Osteocyte (in vitro differentiated cells): Measurements from ENCODE around the gene RCAN3. TPM values are rescaled to one million over a fixed set of nuclear protein-coding genes. Genes with fewer than 3 reads are reported as not detected.

Experiments used
- DNase-seq: peaks from one replicate; pipeline ENCODE4 v3.0.0; 2021; ENCODE audit warnings: mixed read lengths; ENCODE audit not compliant: unreplicated experiment; ENCODE audit errors: extremely low spot score
- H3K27ac Mint-ChIP-seq: one replicate; pipeline ENCODE4 v1.8.0; 2021; ENCODE audit warnings: mild to moderate bottlenecking, mixed read lengths; ENCODE audit not compliant: unreplicated experiment
- H3K27me3 Mint-ChIP-seq: one replicate; pipeline ENCODE4 v1.8.0; 2021; ENCODE audit warnings: mixed read lengths; ENCODE audit not compliant: unreplicated experiment
- H3K36me3 Mint-ChIP-seq: one replicate; pipeline ENCODE4 v1.8.0; 2021; ENCODE audit warnings: mixed read lengths; ENCODE audit not compliant: unreplicated experiment
- H3K4me1 Mint-ChIP-seq: one replicate; pipeline ENCODE4 v1.8.0; 2021; ENCODE audit warnings: mixed read lengths; ENCODE audit not compliant: unreplicated experiment
- H3K4me3 Mint-ChIP-seq: one replicate; pipeline ENCODE4 v1.8.0; 2021; ENCODE audit warnings: mild to moderate bottlenecking, moderate library complexity, mixed read lengths; ENCODE audit not compliant: unreplicated experiment
- H3K9me3 Mint-ChIP-seq: one replicate; pipeline ENCODE4 v1.8.0; 2021; ENCODE audit warnings: mixed read lengths; ENCODE audit not compliant: unreplicated experiment
- CTCF ChIP-seq: fragments of 200-600 bp; sonication (generic); IDR thresholded peaks from 2 replicates; pipeline ENCODE4 v1.5.0; 2021; ENCODE audit warnings: antibody characterized with exemption, mild to moderate bottlenecking, moderate library complexity
- total RNA-seq: library from RNA; stranded (reverse); gene quantifications from 2 replicates; pipeline ENCODE4 v1.2.1, GENCODE V29; 2021

Gene RCAN3
- total RNA-seq, 1 donor from 2014 or later, result 9.8 TPM

- Mint-ChIP-seq H3K27me3 (no peaks in the 10 kb centered on the region), H3K9me3 (no peaks in the 10 kb centered on the region), H3K4me1 (peaks cover 2% of the 10 kb centered on the region), H3K27ac (no peak overlapping the region), H3K4me3 (no peak overlapping the region), H3K36me3 (no peaks in the 10 kb centered on the region)
- no peak for TF ChIP-seq CTCF
- no peak for DNase-seq
Observed at GRCh38 chr1:24476571-24476970, 26.1 kb upstream of the RCAN3 start.

DNA sequence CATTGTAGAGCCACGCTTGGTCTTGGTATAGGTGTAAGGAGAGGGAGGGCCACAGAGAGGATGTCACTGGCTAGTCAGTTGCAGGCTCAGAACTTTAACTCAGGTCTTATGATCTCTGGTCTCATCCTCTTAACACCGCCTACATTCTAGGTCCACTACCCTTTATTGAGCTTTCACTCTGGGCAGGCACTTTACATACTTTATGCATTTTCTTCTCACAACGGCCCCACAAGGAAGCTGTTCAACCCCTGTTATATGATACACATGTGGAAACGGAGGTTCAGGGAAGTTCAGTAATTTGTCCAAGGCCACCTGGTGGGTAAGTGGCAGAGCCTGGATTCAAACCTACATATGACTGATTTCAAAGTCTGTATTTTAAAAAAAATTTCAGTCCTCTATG, 25.3 kb upstream of the RCAN3 start:
- Mint-ChIP-seq H3K27ac (no peak overlapping the region), H3K36me3 (no peaks in the 10 kb centered on the region), H3K4me1 (peaks cover 2% of the 10 kb centered on the region), H3K9me3 (no peaks in the 10 kb centered on the region), H3K27me3 (no peaks in the 10 kb centered on the region), H3K4me3 (no peak overlapping the region)
- DNase-seq, result no peak
- TF ChIP-seq CTCF, result no peak

- Mint-ChIP-seq H3K27me3 (no peaks in the 10 kb centered on the region), H3K4me3 (no peak overlapping the region), H3K36me3 (no peaks in the 10 kb centered on the region), H3K27ac (no peak overlapping the region), H3K9me3 (no peaks in the 10 kb centered on the region), H3K4me1 (peaks cover 2% of the 10 kb centered on the region)
- TF ChIP-seq CTCF, result no peak
- DNase-seq, result no peak
Observed at GRCh38 chr1:24481101-24481500, 21.5 kb upstream of the RCAN3 start.

- no peaks in the 10 kb centered on the region for H3K36me3 Mint-ChIP-seq
- no peaks in the 10 kb centered on the region for H3K27me3 Mint-ChIP-seq
- no peak overlapping the region for H3K4me3 Mint-ChIP-seq
- H3K9me3 Mint-ChIP-seq, result no peaks in the 10 kb centered on the region
- peaks cover 2% of the 10 kb centered on the region for H3K4me1 Mint-ChIP-seq
- TF ChIP-seq CTCF, result no peak
- no peak overlapping the region for H3K27ac Mint-ChIP-seq
- DNase-seq, result no peak
Observed at GRCh38 chr1:24481843-24482610, 20.6 kb upstream of the RCAN3 start.

DNA sequence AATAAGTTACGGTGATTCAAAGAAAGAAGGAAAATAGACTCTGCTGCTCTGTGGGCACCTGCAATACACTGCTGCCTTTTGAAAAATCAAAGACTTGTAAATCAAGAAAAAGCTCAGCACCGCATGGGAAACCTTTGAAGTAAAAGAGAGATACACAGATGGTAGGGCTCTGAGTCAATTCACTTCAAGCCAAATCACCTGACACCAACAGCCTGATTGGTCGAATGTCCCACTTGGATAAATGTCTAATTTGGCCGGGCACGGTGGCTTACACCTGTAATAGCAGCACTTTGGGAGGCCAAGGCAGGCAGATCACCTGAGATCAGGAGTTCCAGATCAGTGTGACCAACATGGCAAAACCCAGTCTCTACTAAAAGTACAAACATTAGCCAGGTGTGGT, 19.2 kb upstream of the RCAN3 start:
- Mint-ChIP-seq H3K4me1 (peaks cover 2% of the 10 kb centered on the region), H3K9me3 (no peaks in the 10 kb centered on the region), H3K27me3 (no peaks in the 10 kb centered on the region), H3K4me3 (no peak overlapping the region), H3K36me3 (no peaks in the 10 kb centered on the region), H3K27ac (no peak overlapping the region)
- TF ChIP-seq CTCF, result no peak
- DNase-seq, result no peak
